Epithelial cell of esophagus (primary cell): ENCODE data around the gene SQOR.

Experiments used
- DNase-seq: peaks from one replicate; pipeline ENCODE4 v3.0.0; 2010; ENCODE audit warnings: low read depth
- H3K4me3 ChIP-seq: 2 replicates; pipeline ENCODE4 v1.5.1; 2011; ENCODE audit warnings: mild to moderate bottlenecking, low read length, control low read depth
- CTCF ChIP-seq: IDR thresholded peaks from 2 replicates; pipeline ENCODE4 v1.5.1; 2011; ENCODE audit warnings: low read depth, mild to moderate bottlenecking, low read length, control low read depth, inconsistent platforms; ENCODE audit not compliant: insufficient read depth; ENCODE audit errors: missing control alignments

SQOR gene

GRCh38 chr15:45631776-45632175, 3.1 kb upstream of the SQOR start:
- peak overlapping the region; percentile 37 for H3K4me3 ChIP-seq
- DNase-seq: peak; percentile 87
- TF ChIP-seq CTCF: no peak

- peak; percentile 22 for TF ChIP-seq CTCF
- H3K4me3 ChIP-seq: peak overlapping the region; percentile 86
- DNase-seq: peak; percentile 58
Observed at GRCh38 chr15:45635191-45635638, 386 bp downstream of the SQOR start.

GRCh38 chr15:45635763-45636292, 999 bp downstream of the SQOR start:
- peak overlapping the region; percentile 86 for H3K4me3 ChIP-seq
- DNase-seq: no peak
- TF ChIP-seq CTCF: no peak

- DNase-seq: no peak
- H3K4me3 ChIP-seq: peak overlapping the region; percentile 21
Observed at GRCh38 chr15:45637141-45637540, 2.3 kb downstream of the SQOR start.

GRCh38 chr15:45637552-45638033, 2.8 kb downstream of the SQOR start:
- peak; percentile 85 for DNase-seq
- H3K4me3 ChIP-seq: peak overlapping the region; percentile 21

More at GRCh38 chr15:45637141-45637540, 2.3 kb downstream of the SQOR start:
- TF ChIP-seq CTCF: no peak

GRCh38 chr15:45640616-45641015, 5.8 kb downstream of the SQOR start:
- TF ChIP-seq CTCF: no peak
- H3K4me3 ChIP-seq: no peak overlapping the region
- peak; percentile 99 for DNase-seq

More at GRCh38 chr15:45637552-45638033, 2.8 kb downstream of the SQOR start:
- no peak for TF ChIP-seq CTCF

GRCh38 chr15:45641374-45641781, 6.5 kb downstream of the SQOR start:
- no peak overlapping the region for H3K4me3 ChIP-seq
- DNase-seq: peak; percentile 98
- TF ChIP-seq CTCF: peak; percentile 13
